Lung (tissue), 16 donors: Measurements from ENCODE around the gene BLTP3B. TPM values are rescaled to one million over a fixed set of nuclear protein-coding genes. Genes with fewer than 3 reads are reported as not detected.
"Not testable (repeated sequence)": the region's sequence is repeated elsewhere in the genome, so short reads cannot be mapped to it uniquely, and the experiment has no call there.

Experiments used
- ATAC-seq: fragments of 200-7000 bp; cut with Tn5 transposase; one replicate; pipeline ENCODE4 v1.9.1; 2020; ENCODE audit warnings: moderate number of reproducible peaks; ENCODE audit not compliant: insufficient read depth, low FRiP score
- DNase-seq, 3 donors: peaks; one replicate each; pipeline ENCODE4 v3.0.0-alpha.2; 2013 to 2017
- H3K27ac ChIP-seq, 2 donors: one replicate each; pipeline ENCODE4 v1.5.1; 2013; ENCODE audit warnings: mild to moderate bottlenecking in 2 of 2, moderate library complexity in 2 of 2, control low read depth in 1 of 2, inconsistent platforms in 1 of 2, low read depth in 1 of 2, low read length in 1 of 2
- H3K27me3 ChIP-seq, 3 donors: one replicate each; pipeline ENCODE4 v1.5.1; 2013; ENCODE audit warnings: low read length in 2 of 3; ENCODE audit not compliant: control insufficient read depth in 3 of 3, insufficient read depth in 3 of 3
- H3K36me3 ChIP-seq, 4 donors: one replicate each; pipeline ENCODE4 v1.5.1; 2013; ENCODE audit warnings: low read length in 4 of 4, mild to moderate bottlenecking in 1 of 4, moderate library complexity in 1 of 4; ENCODE audit not compliant: control insufficient read depth in 4 of 4, insufficient read depth in 4 of 4
- H3K4me1 ChIP-seq, 5 donors: one replicate each; pipeline ENCODE4 v1.5.1; 2013; ENCODE audit warnings: low read length in 5 of 5, mild to moderate bottlenecking in 2 of 5, moderate library complexity in 1 of 5; ENCODE audit not compliant: control insufficient read depth in 5 of 5, insufficient read depth in 5 of 5
- H3K4me3 ChIP-seq: one replicate; pipeline ENCODE4 v1.5.1; 2013; ENCODE audit warnings: mild to moderate bottlenecking, control low read depth, moderate library complexity
- H3K9ac ChIP-seq, 2 donors: one replicate each; pipeline ENCODE4 v1.5.1; 2013; ENCODE audit warnings: low read length in 2 of 2, control low read depth in 1 of 2; ENCODE audit not compliant: insufficient read depth in 1 of 2
- H3K9me3 ChIP-seq, 4 donors: one replicate each; pipeline ENCODE4 v1.5.1; 2013; ENCODE audit warnings: low read length in 3 of 4, mild to moderate bottlenecking in 1 of 4, moderate library complexity in 1 of 4; ENCODE audit not compliant: control insufficient read depth in 4 of 4, insufficient read depth in 3 of 4
- WGBS, 2 donors: extraction: QIAGEN DNeasy Blood & Tissue Kit; methylation state at CpG; one replicate each; pipeline ENCODE4 v1.1.7; 2013; 5-methylcytosine and 5-hydroxymethylcytosine counted together
- long read RNA-seq, 5 donors: transcript quantifications; one replicate each; lab custom pipeline, GENCODE V29; 2026
- polyA plus RNA-seq, 2 donors: library from polyadenylated mRNA; stranded (reverse); fragments of 200-250 nt; gene quantifications; one replicate each; pipeline ENCODE4 v1.2.1, GENCODE V29; 2013
- total RNA-seq, 2 donors: library from RNA; depleted of rRNA in 1 of 2; stranded (reverse); fragments of >200 nt in 1 of 2; gene quantifications; one replicate each; pipeline ENCODE4 v1.2.1, GENCODE V29; 2014 to 2021
- TF ChIP-seq, protein P1 (sequence below): IDR thresholded peaks from 2 replicates; pipeline ENCODE4 v1.5.1; 2012; ENCODE audit warnings: mild to moderate bottlenecking; ENCODE audit errors: control extremely low read depth, extremely low read depth
- donor health status: control.
- donor health status: control.
- donor health status: Bipolar disorder and iron deficiency.
- donor health status: healthy.
- donor health status: DM: yes; HTN: yes; CAD: no.

The BLTP3B gene, protein sequence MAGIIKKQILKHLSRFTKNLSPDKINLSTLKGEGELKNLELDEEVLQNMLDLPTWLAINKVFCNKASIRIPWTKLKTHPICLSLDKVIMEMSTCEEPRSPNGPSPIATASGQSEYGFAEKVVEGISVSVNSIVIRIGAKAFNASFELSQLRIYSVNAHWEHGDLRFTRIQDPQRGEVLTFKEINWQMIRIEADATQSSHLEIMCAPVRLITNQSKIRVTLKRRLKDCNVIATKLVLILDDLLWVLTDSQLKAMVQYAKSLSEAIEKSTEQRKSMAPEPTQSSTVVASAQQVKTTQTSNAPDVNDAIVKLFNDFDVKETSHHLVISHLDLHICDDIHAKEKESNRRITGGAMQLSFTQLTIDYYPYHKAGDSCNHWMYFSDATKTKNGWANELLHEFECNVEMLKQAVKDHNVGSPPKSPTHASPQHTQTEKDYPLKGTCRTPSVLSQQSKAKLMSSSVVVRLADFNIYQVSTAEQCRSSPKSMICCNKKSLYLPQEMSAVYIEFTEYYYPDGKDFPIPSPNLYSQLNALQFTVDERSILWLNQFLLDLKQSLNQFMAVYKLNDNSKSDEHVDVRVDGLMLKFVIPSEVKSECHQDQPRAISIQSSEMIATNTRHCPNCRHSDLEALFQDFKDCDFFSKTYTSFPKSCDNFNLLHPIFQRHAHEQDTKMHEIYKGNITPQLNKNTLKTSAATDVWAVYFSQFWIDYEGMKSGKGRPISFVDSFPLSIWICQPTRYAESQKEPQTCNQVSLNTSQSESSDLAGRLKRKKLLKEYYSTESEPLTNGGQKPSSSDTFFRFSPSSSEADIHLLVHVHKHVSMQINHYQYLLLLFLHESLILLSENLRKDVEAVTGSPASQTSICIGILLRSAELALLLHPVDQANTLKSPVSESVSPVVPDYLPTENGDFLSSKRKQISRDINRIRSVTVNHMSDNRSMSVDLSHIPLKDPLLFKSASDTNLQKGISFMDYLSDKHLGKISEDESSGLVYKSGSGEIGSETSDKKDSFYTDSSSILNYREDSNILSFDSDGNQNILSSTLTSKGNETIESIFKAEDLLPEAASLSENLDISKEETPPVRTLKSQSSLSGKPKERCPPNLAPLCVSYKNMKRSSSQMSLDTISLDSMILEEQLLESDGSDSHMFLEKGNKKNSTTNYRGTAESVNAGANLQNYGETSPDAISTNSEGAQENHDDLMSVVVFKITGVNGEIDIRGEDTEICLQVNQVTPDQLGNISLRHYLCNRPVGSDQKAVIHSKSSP (N-terminal part only)
- total RNA-seq, result 10 to 100 TPM; 26.6 to 55.1 TPM
- polyA plus RNA-seq, result 10 to 100 TPM in 1 of 2 donors, 1 to 10 TPM in 1; 5.0 to 10.4 TPM
- long read RNA-seq, donor 1, full-length matches to known transcripts, result 1 of 1 reads
- long read RNA-seq, donor 1, partial matches to known transcripts, result 0 of 1 reads
- long read RNA-seq, donor 1, other reads (novel, unspliced or antisense), result 0 of 1 reads
- long read RNA-seq, donor 2, result 0 reads
- long read RNA-seq, donor 3, result 0 reads
- long read RNA-seq, donor 4, result 0 reads
- long read RNA-seq, donor 5, partial matches to known transcripts, result 6 of 6 reads
- long read RNA-seq, donor 5, other reads (novel, unspliced or antisense), result 0 of 6 reads

DNA sequence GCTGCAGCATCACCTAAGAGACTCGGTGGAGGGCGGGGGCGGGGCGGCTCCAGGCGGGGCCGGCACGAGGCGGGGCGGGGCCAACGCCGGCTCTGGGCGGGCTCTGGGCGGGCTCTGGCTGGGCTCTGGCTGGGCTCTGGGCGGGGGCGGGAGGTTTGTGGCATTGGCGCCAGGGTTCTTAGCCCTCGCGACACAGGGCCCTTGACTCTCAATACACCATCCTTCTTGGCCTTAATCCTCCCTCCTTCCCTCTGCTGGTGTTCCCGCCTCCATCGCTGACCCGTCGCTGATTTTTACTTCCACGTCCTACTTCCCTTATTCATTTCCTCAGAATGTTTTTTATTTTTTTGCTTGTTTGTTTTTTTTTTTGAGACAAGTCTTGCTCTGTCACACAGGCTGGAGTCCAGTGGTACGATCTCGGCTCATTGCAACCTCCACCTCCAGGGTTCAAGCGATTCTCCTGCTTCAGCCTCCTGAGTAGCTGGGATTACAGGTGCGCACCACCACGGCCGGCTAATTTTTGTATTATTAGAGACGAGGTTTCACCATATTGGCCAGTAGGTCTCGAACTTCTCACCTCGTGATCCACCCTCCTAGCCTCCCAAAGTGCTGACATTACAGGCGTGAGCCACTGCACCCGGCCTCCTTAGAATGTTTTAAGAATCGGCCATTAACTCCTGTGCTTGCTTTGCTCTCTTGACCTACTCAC lies at the start of gene BLTP3B:
Gene BLTP3B (minus strand): TSS at position 24 of the 709 bp plus-strand sequence. CDS start 239 bp downstream, outside the sequence.
- ATAC-seq (peak; percentile 98), DNase-seq (peak; percentile 91 to 96 (median 93))
- Histone ChIP-seq H3K9ac (peak within 1 kb of the TSS; percentile 93 to 96), H3K36me3 (no peaks in the 10 kb centered on the region), H3K4me1 (peaks cover 0 to 9% (median 4%) of the 10 kb centered on the region in 5 donors), H3K9me3 (no peaks in the 10 kb centered on the region), H3K4me3 (peak within 1 kb of the TSS; percentile 73), H3K27me3 (no peaks in the 10 kb centered on the region), H3K27ac (peak within 1 kb of the TSS; percentile 97 to 98)
- TF ChIP-seq, protein P1, sequence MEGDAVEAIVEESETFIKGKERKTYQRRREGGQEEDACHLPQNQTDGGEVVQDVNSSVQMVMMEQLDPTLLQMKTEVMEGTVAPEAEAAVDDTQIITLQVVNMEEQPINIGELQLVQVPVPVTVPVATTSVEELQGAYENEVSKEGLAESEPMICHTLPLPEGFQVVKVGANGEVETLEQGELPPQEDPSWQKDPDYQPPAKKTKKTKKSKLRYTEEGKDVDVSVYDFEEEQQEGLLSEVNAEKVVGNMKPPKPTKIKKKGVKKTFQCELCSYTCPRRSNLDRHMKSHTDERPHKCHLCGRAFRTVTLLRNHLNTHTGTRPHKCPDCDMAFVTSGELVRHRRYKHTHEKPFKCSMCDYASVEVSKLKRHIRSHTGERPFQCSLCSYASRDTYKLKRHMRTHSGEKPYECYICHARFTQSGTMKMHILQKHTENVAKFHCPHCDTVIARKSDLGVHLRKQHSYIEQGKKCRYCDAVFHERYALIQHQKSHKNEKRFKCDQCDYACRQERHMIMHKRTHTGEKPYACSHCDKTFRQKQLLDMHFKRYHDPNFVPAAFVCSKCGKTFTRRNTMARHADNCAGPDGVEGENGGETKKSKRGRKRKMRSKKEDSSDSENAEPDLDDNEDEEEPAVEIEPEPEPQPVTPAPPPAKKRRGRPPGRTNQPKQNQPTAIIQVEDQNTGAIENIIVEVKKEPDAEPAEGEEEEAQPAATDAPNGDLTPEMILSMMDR, result no peak
- WGBS, 2 donors, result 24 to 31% methylated on average over 29 to 35 of the region's 35 CpGs

GRCh38 chr12:100189636-100190394 lies 47.1 kb upstream of the BLTP3B start:
- Histone ChIP-seq H3K9ac (no peak overlapping the region), H3K4me1 (peaks cover 0 to 9% (median 0%) of the 10 kb centered on the region in 5 donors), H3K4me3 (no peak overlapping the region), H3K9me3 (peaks cover 0 to 1% (median 0%) of the 10 kb centered on the region in 4 donors), H3K27ac (no peak overlapping the region), H3K27me3 (no peaks in the 10 kb centered on the region), H3K36me3 (no peaks in the 10 kb centered on the region)
- 87 to 92% methylated on average over 13 of the region's 13 CpGs for whole genome bisulfite sequencing, 2 donors
- TF ChIP-seq, protein P1, result no peak
- no peak for ATAC-seq
- no peak for DNase-seq

GRCh38 chr12:100188888-100189635 lies 46.4 kb upstream of the BLTP3B start:
- H3K27me3 ChIP-seq, ATAC-seq, H3K27ac ChIP-seq: not testable (repeated sequence)

More at GRCh38 chr12:100188888-100189635, 46.4 kb upstream of the BLTP3B start:
- 83 to 94% methylated on average over 11 of the region's 11 CpGs for WGBS, 2 donors
- not testable (repeated sequence) for H3K36me3 ChIP-seq, H3K9me3 ChIP-seq, H3K9ac ChIP-seq, H3K4me1 ChIP-seq, DNase-seq, H3K4me3 ChIP-seq
